CD4-positive, alpha-beta T cell treated with Interleukin-12 subunit alpha and Interleukin-12 subunit beta, for 1 hour (primary cell): ENCODE data around the gene GTF2A1.

Source experiments
- DNase-seq: peaks from one replicate; pipeline ENCODE4 v3.0.0-alpha.2; 2020

The GTF2A1 gene

DNA sequence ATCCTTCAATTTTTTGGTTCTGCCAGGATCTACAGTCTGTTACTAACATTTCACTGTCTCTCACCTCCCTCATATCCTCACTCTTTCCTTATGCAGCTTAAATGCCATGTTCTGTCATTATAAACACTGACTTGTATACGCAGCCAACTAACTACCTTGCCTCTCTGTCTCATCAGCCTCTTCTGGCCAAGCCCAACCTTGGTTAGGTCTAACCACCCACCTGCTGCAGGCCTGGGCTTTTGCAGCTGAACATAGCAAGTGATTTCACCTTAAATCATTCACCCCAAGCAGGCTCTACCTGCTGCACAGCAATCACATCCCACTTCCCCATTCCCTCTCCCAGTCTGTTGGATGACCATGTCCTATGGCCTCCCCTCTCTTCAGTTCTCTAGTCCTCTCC is 91.5 kb downstream of the GTF2A1 start:
- no peak for DNase-seq

- DNase-seq = no peak
Observed at GRCh38 chr14:81127785-81128184, 93.0 kb downstream of the GTF2A1 start.

DNA sequence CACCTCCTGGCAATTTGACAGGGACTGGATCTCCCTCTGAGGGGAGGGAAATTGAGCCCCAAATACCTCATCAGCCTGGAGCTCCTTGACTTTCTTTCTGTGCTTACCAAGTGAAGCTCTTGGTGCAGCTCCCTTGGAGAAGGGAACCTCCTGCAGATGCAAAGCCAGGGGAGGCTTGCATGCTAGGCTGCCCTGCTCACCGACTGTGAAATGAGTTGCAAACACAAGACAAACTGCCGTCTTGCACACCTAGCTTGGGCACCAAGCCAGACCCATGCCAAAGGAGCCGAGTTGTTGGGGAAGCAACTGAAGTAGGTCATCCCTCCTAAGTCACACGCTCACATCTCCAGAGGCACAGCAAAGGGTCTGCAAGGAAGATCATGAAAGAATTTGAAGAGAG is 95.2 kb downstream of the GTF2A1 start:
- DNase-seq = no peak
